GM12891 (cell line): Measurements from ENCODE around the gene NRP1.

Source experiments
- DNase-seq: peaks from one replicate; pipeline ENCODE4 v3.0.0; 2011; ENCODE audit warnings: low spot score; ENCODE audit not compliant: insufficient read length
- FAIRE-seq: peaks from 2 replicates; lab custom pipeline; 2011; peaks lifted over from hg19 to GRCh38; lab: Jason Lieb, UNC
- PAX5 ChIP-seq: IDR thresholded peaks from 2 replicates; pipeline ENCODE4 v1.6.1; 2011; ENCODE audit warnings: low read length, moderate library complexity, mild to moderate bottlenecking; ENCODE audit not compliant: insufficient read depth, severe bottlenecking
- POLR2A ChIP-seq: IDR thresholded peaks from 2 replicates; pipeline ENCODE4 v1.6.1; 2011; ENCODE audit warnings: low read depth, low read length, control low read depth
- POLR2AphosphoS5 ChIP-seq: IDR thresholded peaks from 2 replicates; pipeline ENCODE4 v1.6.1; 2011; ENCODE audit warnings: low read depth, low read length, control low read depth
- POU2F2 ChIP-seq: IDR thresholded peaks from 2 replicates; pipeline ENCODE4 v1.6.1; 2011; ENCODE audit warnings: low read depth, mild to moderate bottlenecking, control low read depth, low read length, moderate library complexity
- SPI1 ChIP-seq: IDR thresholded peaks from 2 replicates; pipeline ENCODE4 v1.6.1; 2011; ENCODE audit warnings: low read depth, low read length, control low read depth
- TAF1 ChIP-seq: IDR thresholded peaks from 2 replicates; pipeline ENCODE4 v1.6.1; 2011; ENCODE audit warnings: low read depth, low read length, control low read depth

NRP1 gene

GRCh38 chr10:33273295-33274002, 61.0 kb downstream of the NRP1 start:
- TF ChIP-seq POU2F2 = no peak
- FAIRE-seq (no peak), DNase-seq (no peak)

GRCh38 chr10:33272635-33273034, 61.8 kb downstream of the NRP1 start:
- no peak for TF ChIP-seq POLR2AphosphoS5
- no peak for TF ChIP-seq TAF1
- TF ChIP-seq PAX5 = no peak
- no peak for TF ChIP-seq SPI1
- no peak for TF ChIP-seq POLR2A
- TF ChIP-seq POU2F2 = no peak
- no peak for DNase-seq
- no peak for FAIRE-seq

GRCh38 chr10:33271969-33272583, 62.4 kb downstream of the NRP1 start:
- DNase-seq = no peak
- no peak for FAIRE-seq
- TF ChIP-seq PAX5 = no peak
- no peak for TF ChIP-seq POLR2A
- TF ChIP-seq SPI1 = no peak
- no peak for TF ChIP-seq POU2F2
- TF ChIP-seq TAF1 = no peak
- TF ChIP-seq POLR2AphosphoS5 = no peak

- TF ChIP-seq POU2F2 (no peak), POLR2A (no peak), POLR2AphosphoS5 (no peak), PAX5 (no peak), SPI1 (no peak), TAF1 (no peak)
- DNase-seq = no peak
- no peak for FAIRE-seq
Observed at GRCh38 chr10:33270971-33271370, 63.5 kb downstream of the NRP1 start.

- DNase-seq = no peak
- no peak for FAIRE-seq
- TF ChIP-seq POLR2A = no peak
- no peak for TF ChIP-seq TAF1
- TF ChIP-seq SPI1 = no peak
- TF ChIP-seq POU2F2 = no peak
- TF ChIP-seq PAX5 = no peak
- no peak for TF ChIP-seq POLR2AphosphoS5
Observed at GRCh38 chr10:33267708-33268107, 66.8 kb downstream of the NRP1 start.

GRCh38 chr10:33265621-33266020, 68.8 kb downstream of the NRP1 start:
- TF ChIP-seq POLR2AphosphoS5 (no peak), SPI1 (no peak), TAF1 (no peak), PAX5 (no peak)
- no peak for FAIRE-seq
- DNase-seq = no peak

- FAIRE-seq (no peak), DNase-seq (no peak)
- TF ChIP-seq POU2F2 (no peak), SPI1 (no peak), POLR2A (no peak), TAF1 (no peak), PAX5 (no peak), POLR2AphosphoS5 (no peak)
Observed at GRCh38 chr10:33263453-33263852, 71.0 kb downstream of the NRP1 start.

GRCh38 chr10:33262871-33263270, 71.6 kb downstream of the NRP1 start:
- DNase-seq (no peak), FAIRE-seq (no peak)
- TF ChIP-seq PAX5 (no peak), POU2F2 (no peak), TAF1 (no peak), SPI1 (no peak), POLR2AphosphoS5 (no peak), POLR2A (no peak)

GRCh38 chr10:33260403-33261149, 73.9 kb downstream of the NRP1 start:
- no peak for TF ChIP-seq POU2F2
- no peak for TF ChIP-seq PAX5
- no peak for TF ChIP-seq POLR2A
- TF ChIP-seq POLR2AphosphoS5 = no peak
- no peak for TF ChIP-seq TAF1
- TF ChIP-seq SPI1 = no peak
- FAIRE-seq (no peak), DNase-seq (no peak)
